ES-I3 (cell line): ENCODE results near the gene TMEM107.
"Not testable (repeated sequence)": the region's sequence is repeated elsewhere in the genome, so short reads cannot be mapped to it uniquely, and the experiment has no call there.

ENCODE experiments used
- H3K36me3 ChIP-seq: 2 replicates; pipeline ENCODE4 v1.6.1; 2013; ENCODE audit warnings: mild to moderate bottlenecking, low read length, control low read depth, moderate library complexity; ENCODE audit not compliant: insufficient read depth
- H3K4me1 ChIP-seq: 2 replicates; pipeline ENCODE4 v1.6.1; 2013; ENCODE audit warnings: mild to moderate bottlenecking, control low read depth, low read length; ENCODE audit not compliant: insufficient read depth
- H3K9ac ChIP-seq: 2 replicates; pipeline ENCODE4 v1.6.1; 2013; ENCODE audit warnings: low read depth, mild to moderate bottlenecking, low read length, moderate library complexity
- H3K9me3 ChIP-seq: 2 replicates; pipeline ENCODE4 v1.6.1; 2013; ENCODE audit warnings: mild to moderate bottlenecking, low read length, moderate library complexity; ENCODE audit not compliant: control insufficient read depth, insufficient read depth

Gene TMEM107

GRCh38 chr17:8176197-8176940 lies at the start of gene TMEM107:
TMEM107 (minus strand) TSS chr17:8176380; CDS start chr17:8176286, 94 bp downstream.
- H3K36me3 ChIP-seq, result no peaks in the 10 kb centered on the region
- H3K9ac ChIP-seq, result peak within 1 kb of the TSS; percentile 56
- no peaks in the 10 kb centered on the region for H3K9me3 ChIP-seq
- peaks cover 11% of the 10 kb centered on the region for H3K4me1 ChIP-seq

- Histone ChIP-seq H3K36me3 (peaks cover 3% of the 10 kb centered on the region; the same call in 1 of the 2 replicates), H3K9me3 (no peaks in the 10 kb centered on the region), H3K4me1 (no peaks in the 10 kb centered on the region), H3K9ac (no peak overlapping the region; the same call in 1 of the 2 replicates)
Observed at GRCh38 chr17:8224891-8225812, 49.0 kb upstream of the TMEM107 start.

- no peaks in the 10 kb centered on the region for H3K4me1 ChIP-seq
Observed at GRCh38 chr17:8223356-8224126, 47.4 kb upstream of the TMEM107 start.

GRCh38 chr17:8222630-8223355 lies 46.6 kb upstream of the TMEM107 start:
- no peaks in the 10 kb centered on the region; the same call in 1 of the 2 replicates for H3K4me1 ChIP-seq
- H3K9me3 ChIP-seq, result no peaks in the 10 kb centered on the region
- peak overlapping the region; percentile 86 for H3K9ac ChIP-seq
- no peaks in the 10 kb centered on the region for H3K36me3 ChIP-seq

More at GRCh38 chr17:8223356-8224126, 47.4 kb upstream of the TMEM107 start:
- H3K9ac ChIP-seq, result peak overlapping the region; percentile 86
- no peaks in the 10 kb centered on the region for H3K9me3 ChIP-seq
- H3K36me3 ChIP-seq, result no peaks in the 10 kb centered on the region

GRCh38 chr17:8222380-8222629 lies 46.1 kb upstream of the TMEM107 start:
- Histone ChIP-seq H3K9ac (peak overlapping the region; percentile 86; the same call in 1 of the 2 replicates), H3K36me3 (no peaks in the 10 kb centered on the region), H3K4me1 (no peaks in the 10 kb centered on the region; the same call in 1 of the 2 replicates), H3K9me3 (no peaks in the 10 kb centered on the region)

GRCh38 chr17:8221663-8222379 lies 45.6 kb upstream of the TMEM107 start:
- H3K4me1 ChIP-seq, result no peaks in the 10 kb centered on the region; the same call in 1 of the 2 replicates
- no peaks in the 10 kb centered on the region for H3K9me3 ChIP-seq
- H3K36me3 ChIP-seq, result no peaks in the 10 kb centered on the region
- peak overlapping the region; percentile 86 for H3K9ac ChIP-seq

GRCh38 chr17:8220783-8221662 lies 44.8 kb upstream of the TMEM107 start:
- no peaks in the 10 kb centered on the region; the same call in 1 of the 2 replicates for H3K4me1 ChIP-seq
- H3K9ac ChIP-seq, result peak overlapping the region; percentile 81
- H3K9me3 ChIP-seq, result no peaks in the 10 kb centered on the region
- no peaks in the 10 kb centered on the region for H3K36me3 ChIP-seq

- not testable (repeated sequence) for H3K36me3 ChIP-seq, H3K9me3 ChIP-seq, H3K4me1 ChIP-seq, H3K9ac ChIP-seq
Observed at GRCh38 chr17:8214000-8214399, 37.8 kb upstream of the TMEM107 start.

- peaks cover 2% of the 10 kb centered on the region for H3K36me3 ChIP-seq
- no peaks in the 10 kb centered on the region for H3K4me1 ChIP-seq
- no peak overlapping the region for H3K9ac ChIP-seq
- no peaks in the 10 kb centered on the region for H3K9me3 ChIP-seq
Observed at GRCh38 chr17:8212312-8213180, 36.4 kb upstream of the TMEM107 start.

GRCh38 chr17:8210761-8211458 lies 34.7 kb upstream of the TMEM107 start:
- H3K36me3 ChIP-seq, result peaks cover 13% of the 10 kb centered on the region
- peak overlapping the region; percentile 90; the same call in 1 of the 2 replicates for H3K9ac ChIP-seq
- H3K9me3 ChIP-seq, result no peaks in the 10 kb centered on the region
- H3K4me1 ChIP-seq, result no peaks in the 10 kb centered on the region

- peak within 1 kb of the TSS; percentile 90 for H3K9ac ChIP-seq
- peaks cover 17% of the 10 kb centered on the region for H3K36me3 ChIP-seq
- no peaks in the 10 kb centered on the region for H3K9me3 ChIP-seq
- H3K4me1 ChIP-seq, result no peaks in the 10 kb centered on the region
Observed at GRCh38 chr17:8209907-8210760, 34.0 kb upstream of the TMEM107 start, which contains the start of gene AURKB. AURKB (minus strand) TSS chr17:8210575; CDS start chr17:8210224, 351 bp downstream.
